HEK293 (cell line): ENCODE measurements around the gene PRDM15.

Source experiments
- KLF8 ChIP-seq: fragments of 450-650 bp; formaldehyde crosslinking; IDR thresholded peaks from 2 replicates; pipeline ENCODE4 v1.5.1; 2016; ENCODE audit warnings: missing biosample characterization, missing genetic modification characterization
- OSR2 ChIP-seq: fragments of 450-650 bp; formaldehyde crosslinking; IDR thresholded peaks from 2 replicates; pipeline ENCODE4 v1.5.1; 2016; ENCODE audit warnings: missing biosample characterization, missing genetic modification characterization
- ZBTB17 ChIP-seq: fragments of 450-650 bp; formaldehyde crosslinking; IDR thresholded peaks from 2 replicates; pipeline ENCODE4 v1.5.1; 2016; ENCODE audit warnings: missing biosample characterization, missing genetic modification characterization
- ZNF530 ChIP-seq: fragments of 450-650 bp; formaldehyde crosslinking; IDR thresholded peaks from 2 replicates; pipeline ENCODE4 v1.5.1; 2016; ENCODE audit warnings: low read depth, missing biosample characterization, missing genetic modification characterization
- ZNF777 ChIP-seq: fragments of 450-650 bp; formaldehyde crosslinking; IDR thresholded peaks from 2 replicates; pipeline ENCODE4 v1.5.1; 2017; ENCODE audit warnings: missing biosample characterization, missing genetic modification characterization, borderline replicate concordance
- ZNF830 ChIP-seq: fragments of 450-650 bp; IDR thresholded peaks from 2 replicates; pipeline ENCODE4 v1.5.0; 2018; ENCODE audit warnings: missing biosample characterization, missing genetic modification characterization, low read depth, mild to moderate bottlenecking, moderate library complexity
- TF ChIP-seq, protein P1 (sequence below): fragments of 450-650 bp; formaldehyde crosslinking; IDR thresholded peaks from 2 replicates; pipeline ENCODE4 v1.5.1; 2017; ENCODE audit warnings: missing biosample characterization, mild to moderate bottlenecking, missing genetic modification characterization, moderate library complexity
- TF ChIP-seq, protein P2 (sequence below): fragments of 450-650 bp; formaldehyde crosslinking; conservative IDR thresholded peaks from 2 replicates; pipeline ENCODE4 v1.5.1; 2016; ENCODE audit warnings: low read depth, missing biosample characterization, missing genetic modification characterization

DNA sequence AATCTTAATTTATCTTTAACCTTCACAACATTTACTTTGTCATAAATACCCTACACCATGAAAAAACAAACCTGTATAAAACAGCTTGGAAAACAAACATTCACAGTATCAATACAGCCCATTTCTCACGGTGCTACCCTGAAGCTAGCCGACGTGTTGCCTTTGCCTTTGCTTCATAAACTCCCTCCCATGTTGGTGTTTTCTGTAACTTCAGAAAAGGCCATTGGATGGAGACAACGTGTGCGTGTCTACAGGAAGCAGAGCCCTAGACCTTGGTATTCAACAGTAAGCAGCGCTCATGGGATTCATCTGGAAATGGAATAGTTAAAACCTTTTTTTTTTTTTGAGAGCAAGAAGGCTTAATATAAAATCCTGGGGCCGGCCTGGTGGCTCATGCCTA lies 7.2 kb upstream of the PRDM15 start:
- TF ChIP-seq ZNF530, result no peak
- no peak for TF ChIP-seq ZNF777 (tag by site-specific recombination)
- TF ChIP-seq, protein P1, sequence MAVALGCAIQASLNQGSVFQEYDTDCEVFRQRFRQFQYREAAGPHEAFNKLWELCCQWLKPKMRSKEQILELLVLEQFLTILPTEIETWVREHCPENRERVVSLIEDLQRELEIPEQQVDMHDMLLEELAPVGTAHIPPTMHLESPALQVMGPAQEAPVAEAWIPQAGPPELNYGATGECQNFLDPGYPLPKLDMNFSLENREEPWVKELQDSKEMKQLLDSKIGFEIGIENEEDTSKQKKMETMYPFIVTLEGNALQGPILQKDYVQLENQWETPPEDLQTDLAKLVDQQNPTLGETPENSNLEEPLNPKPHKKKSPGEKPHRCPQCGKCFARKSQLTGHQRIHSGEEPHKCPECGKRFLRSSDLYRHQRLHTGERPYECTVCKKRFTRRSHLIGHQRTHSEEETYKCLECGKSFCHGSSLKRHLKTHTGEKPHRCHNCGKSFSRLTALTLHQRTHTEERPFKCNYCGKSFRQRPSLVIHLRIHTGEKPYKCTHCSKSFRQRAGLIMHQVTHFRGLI (tag by site-specific recombination), result no peak
- TF ChIP-seq KLF8, result no peak
- TF ChIP-seq ZNF830 (tag by site-specific recombination), result no peak
- TF ChIP-seq, protein P2, sequence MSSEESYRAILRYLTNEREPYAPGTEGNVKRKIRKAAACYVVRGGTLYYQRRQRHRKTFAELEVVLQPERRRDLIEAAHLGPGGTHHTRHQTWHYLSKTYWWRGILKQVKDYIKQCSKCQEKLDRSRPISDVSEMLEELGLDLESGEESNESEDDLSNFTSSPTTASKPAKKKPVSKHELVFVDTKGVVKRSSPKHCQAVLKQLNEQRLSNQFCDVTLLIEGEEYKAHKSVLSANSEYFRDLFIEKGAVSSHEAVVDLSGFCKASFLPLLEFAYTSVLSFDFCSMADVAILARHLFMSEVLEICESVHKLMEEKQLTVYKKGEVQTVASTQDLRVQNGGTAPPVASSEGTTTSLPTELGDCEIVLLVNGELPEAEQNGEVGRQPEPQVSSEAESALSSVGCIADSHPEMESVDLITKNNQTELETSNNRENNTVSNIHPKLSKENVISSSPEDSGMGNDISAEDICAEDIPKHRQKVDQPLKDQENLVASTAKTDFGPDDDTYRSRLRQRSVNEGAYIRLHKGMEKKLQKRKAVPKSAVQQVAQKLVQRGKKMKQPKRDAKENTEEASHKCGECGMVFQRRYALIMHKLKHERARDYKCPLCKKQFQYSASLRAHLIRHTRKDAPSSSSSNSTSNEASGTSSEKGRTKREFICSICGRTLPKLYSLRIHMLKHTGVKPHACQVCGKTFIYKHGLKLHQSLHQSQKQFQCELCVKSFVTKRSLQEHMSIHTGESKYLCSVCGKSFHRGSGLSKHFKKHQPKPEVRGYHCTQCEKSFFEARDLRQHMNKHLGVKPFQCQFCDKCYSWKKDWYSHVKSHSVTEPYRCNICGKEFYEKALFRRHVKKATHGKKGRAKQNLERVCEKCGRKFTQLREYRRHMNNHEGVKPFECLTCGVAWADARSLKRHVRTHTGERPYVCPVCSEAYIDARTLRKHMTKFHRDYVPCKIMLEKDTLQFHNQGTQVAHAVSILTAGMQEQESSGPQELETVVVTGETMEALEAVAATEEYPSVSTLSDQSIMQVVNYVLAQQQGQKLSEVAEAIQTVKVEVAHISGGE (tag by site-specific recombination), result no peak
- TF ChIP-seq OSR2 (tag by site-specific recombination), result no peak
- no peak for TF ChIP-seq ZBTB17
